ENCODE data around the gene MIER2.
"Not testable (repeated sequence)": the region's sequence is repeated elsewhere in the genome, so short reads cannot be mapped to it uniquely, and the experiment has no call there.

The MIER2 gene

GRCh38 chr19:362154-362553 lies 17.6 kb upstream of the MIER2 start:
- no peak for DNase-seq (ENCODE audit: low spot score)

- DNase-seq (ENCODE audit: low spot score) = no peak
Measured at GRCh38 chr19:359653-359925, 15.0 kb upstream of the MIER2 start.

GRCh38 chr19:355536-355935 lies 10.9 kb upstream of the MIER2 start:
- not testable (repeated sequence) for DNase-seq (ENCODE audit: low spot score)

GRCh38 chr19:355134-355533 lies 10.5 kb upstream of the MIER2 start:
- DNase-seq (ENCODE audit: low spot score) = no peak

- no peak for DNase-seq (ENCODE audit: low spot score)
Measured at GRCh38 chr19:351976-352625, 7.5 kb upstream of the MIER2 start.

- no peak for DNase-seq (ENCODE audit: low spot score)
Measured at GRCh38 chr19:347946-348861, 3.6 kb upstream of the MIER2 start.

- DNase-seq (ENCODE audit: low spot score) = no peak
Measured at GRCh38 chr19:345320-345879, 804 bp upstream of the MIER2 start.

GRCh38 chr19:343941-344624 lies 513 bp downstream of the MIER2 start:
- peak; percentile 96 for DNase-seq (ENCODE audit: low spot score)

GRCh38 chr19:343451-343931 lies 1.1 kb downstream of the MIER2 start:
- DNase-seq (ENCODE audit: low spot score) = no peak

- DNase-seq (ENCODE audit: low spot score) = no peak
Measured at GRCh38 chr19:342801-343421, 1.7 kb downstream of the MIER2 start.

- DNase-seq (ENCODE audit: low spot score) = no peak
Measured at GRCh38 chr19:342128-342455, 2.5 kb downstream of the MIER2 start.

GRCh38 chr19:341386-342127 lies 3.0 kb downstream of the MIER2 start:
- no peak for DNase-seq (ENCODE audit: low spot score)

- DNase-seq (ENCODE audit: low spot score) = no peak
Measured at GRCh38 chr19:340620-341385, 3.8 kb downstream of the MIER2 start.

- no peak for DNase-seq (ENCODE audit: low spot score)
Measured at GRCh38 chr19:339262-339887, 5.2 kb downstream of the MIER2 start.

GRCh38 chr19:338421-338820 lies 6.2 kb downstream of the MIER2 start:
- DNase-seq (ENCODE audit: low spot score) = no peak

GRCh38 chr19:336067-336614 lies 8.5 kb downstream of the MIER2 start:
- DNase-seq (ENCODE audit: low spot score) = no peak

- DNase-seq (ENCODE audit: low spot score) = no peak
Measured at GRCh38 chr19:335486-336066, 9.0 kb downstream of the MIER2 start.

GRCh38 chr19:335072-335471 lies 9.5 kb downstream of the MIER2 start:
- DNase-seq (ENCODE audit: low spot score) = no peak

GRCh38 chr19:334296-335071 lies 10.1 kb downstream of the MIER2 start:
- DNase-seq (ENCODE audit: low spot score) = no peak
